Hepatocyte (in vitro differentiated cells): ENCODE results near the gene ULK4.

ENCODE experiments used
- CTCF ChIP-seq: fragments of 200-600 bp; sonication (generic); IDR thresholded peaks from 2 replicates; pipeline ENCODE4 v1.5.1; 2016; ENCODE audit warnings: antibody characterized with exemption, mild to moderate bottlenecking; ENCODE audit not compliant: poor library complexity
- EZH2 ChIP-seq: fragments of 200-600 bp; sonication (generic); IDR thresholded peaks from 2 replicates; pipeline ENCODE4 v1.6.1; 2016; ENCODE audit warnings: antibody characterized with exemption, mild to moderate bottlenecking, borderline replicate concordance
- EZH2phosphoT487 ChIP-seq: fragments of 200-600 bp; sonication (generic); IDR thresholded peaks from one replicate; pipeline ENCODE4 v1.6.1; 2018; ENCODE audit warnings: antibody characterized with exemption, mild to moderate bottlenecking, low read depth, moderate library complexity; ENCODE audit not compliant: unreplicated experiment, severe bottlenecking

GRCh38 chr3:41569632-41570305 is 392.1 kb downstream of the ULK4 start:
- no peak for TF ChIP-seq CTCF
- no peak for TF ChIP-seq EZH2
- no peak for TF ChIP-seq EZH2phosphoT487
